ENCODE measurements around the gene TBC1D12. TPM values are rescaled to one million over a fixed set of nuclear protein-coding genes. Genes with fewer than 3 reads are reported as not detected.

The TBC1D12 gene
- total RNA-seq, 1 donor from 2014 or later, result 12.9 TPM

GRCh38 chr10:94443549-94443948, 41.2 kb downstream of the TBC1D12 start:
- no peak for DNase-seq (ENCODE audit: low read depth)
- H3K4me3 ChIP-seq (ENCODE audit: low read depth, low read length), result no peak overlapping the region
- TF ChIP-seq, protein P1, sequence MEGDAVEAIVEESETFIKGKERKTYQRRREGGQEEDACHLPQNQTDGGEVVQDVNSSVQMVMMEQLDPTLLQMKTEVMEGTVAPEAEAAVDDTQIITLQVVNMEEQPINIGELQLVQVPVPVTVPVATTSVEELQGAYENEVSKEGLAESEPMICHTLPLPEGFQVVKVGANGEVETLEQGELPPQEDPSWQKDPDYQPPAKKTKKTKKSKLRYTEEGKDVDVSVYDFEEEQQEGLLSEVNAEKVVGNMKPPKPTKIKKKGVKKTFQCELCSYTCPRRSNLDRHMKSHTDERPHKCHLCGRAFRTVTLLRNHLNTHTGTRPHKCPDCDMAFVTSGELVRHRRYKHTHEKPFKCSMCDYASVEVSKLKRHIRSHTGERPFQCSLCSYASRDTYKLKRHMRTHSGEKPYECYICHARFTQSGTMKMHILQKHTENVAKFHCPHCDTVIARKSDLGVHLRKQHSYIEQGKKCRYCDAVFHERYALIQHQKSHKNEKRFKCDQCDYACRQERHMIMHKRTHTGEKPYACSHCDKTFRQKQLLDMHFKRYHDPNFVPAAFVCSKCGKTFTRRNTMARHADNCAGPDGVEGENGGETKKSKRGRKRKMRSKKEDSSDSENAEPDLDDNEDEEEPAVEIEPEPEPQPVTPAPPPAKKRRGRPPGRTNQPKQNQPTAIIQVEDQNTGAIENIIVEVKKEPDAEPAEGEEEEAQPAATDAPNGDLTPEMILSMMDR (conservative IDR thresholded peaks at IDR 0.05; ENCODE audit: low read depth, low read length), result no peak

DNA sequence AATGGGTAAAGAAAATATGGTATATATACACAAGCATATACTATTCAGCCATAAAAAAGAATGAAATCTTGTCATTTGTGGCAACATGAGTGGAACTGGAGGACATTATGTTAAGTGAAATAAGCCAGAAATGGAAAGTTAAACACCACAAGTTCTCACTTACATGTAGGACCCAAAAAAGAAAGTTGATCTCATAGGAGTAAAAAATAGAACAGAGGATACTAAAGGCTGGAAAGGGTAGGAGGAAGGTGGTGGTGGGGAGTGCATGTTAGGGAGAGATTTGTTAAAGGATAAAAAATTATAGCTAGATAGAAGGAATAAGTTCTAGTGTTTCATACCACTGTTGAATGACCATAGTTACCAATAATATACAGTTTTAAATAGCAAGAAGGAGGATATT, 48.4 kb downstream of the TBC1D12 start:
- H3K4me3 ChIP-seq (ENCODE audit: low read depth, low read length), result no peak overlapping the region
- TF ChIP-seq, protein P1 (conservative IDR thresholded peaks at IDR 0.05; ENCODE audit: low read depth, low read length), result no peak
- no peak for DNase-seq (ENCODE audit: low read depth)

DNA sequence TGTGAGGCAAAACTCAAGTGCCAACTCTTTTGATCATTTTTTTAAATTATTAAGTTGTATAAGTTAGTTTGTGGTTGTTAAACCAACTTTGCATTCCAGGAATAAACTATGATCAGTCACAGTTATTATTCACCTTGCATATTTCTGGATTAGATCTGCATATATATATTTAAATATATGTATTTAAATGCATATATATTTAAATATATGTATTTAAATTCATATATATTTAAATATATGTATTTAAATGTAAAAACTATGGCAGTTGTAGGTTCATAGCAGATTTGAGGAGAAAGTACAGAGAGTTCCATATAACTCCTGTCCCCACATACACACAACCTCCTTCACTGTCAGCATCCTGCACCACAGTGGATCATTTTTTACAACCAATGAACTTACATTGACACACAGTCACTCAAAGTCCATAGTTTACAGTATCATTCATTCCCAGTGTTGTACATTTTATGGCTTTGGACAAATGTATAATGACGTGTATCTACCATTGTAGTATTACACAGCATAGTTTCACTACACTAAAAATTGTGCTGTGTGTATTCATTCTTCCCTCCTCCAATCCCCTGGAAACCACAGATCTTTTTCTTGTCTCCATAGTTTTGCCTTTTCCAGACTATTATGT, 49.7 kb downstream of the TBC1D12 start:
- no peak for DNase-seq (ENCODE audit: low read depth)
- TF ChIP-seq, protein P1 (conservative IDR thresholded peaks at IDR 0.05; ENCODE audit: low read depth, low read length), result no peak
- no peak overlapping the region for H3K4me3 ChIP-seq (ENCODE audit: low read depth, low read length)

GRCh38 chr10:94456942-94457341, 54.6 kb downstream of the TBC1D12 start:
- TF ChIP-seq, protein P1 (conservative IDR thresholded peaks at IDR 0.05; ENCODE audit: low read depth, low read length), result no peak
- no peak for DNase-seq (ENCODE audit: low read depth)
- H3K4me3 ChIP-seq (ENCODE audit: low read depth, low read length), result no peak overlapping the region

- no peak overlapping the region for H3K4me3 ChIP-seq (ENCODE audit: low read depth, low read length)
- no peak for DNase-seq (ENCODE audit: low read depth)
- TF ChIP-seq, protein P1 (conservative IDR thresholded peaks at IDR 0.05; ENCODE audit: low read depth, low read length), result no peak
These were observed 57.0 kb downstream of the TBC1D12 start for GRCh38 chr10:94459385-94459784.

DNA sequence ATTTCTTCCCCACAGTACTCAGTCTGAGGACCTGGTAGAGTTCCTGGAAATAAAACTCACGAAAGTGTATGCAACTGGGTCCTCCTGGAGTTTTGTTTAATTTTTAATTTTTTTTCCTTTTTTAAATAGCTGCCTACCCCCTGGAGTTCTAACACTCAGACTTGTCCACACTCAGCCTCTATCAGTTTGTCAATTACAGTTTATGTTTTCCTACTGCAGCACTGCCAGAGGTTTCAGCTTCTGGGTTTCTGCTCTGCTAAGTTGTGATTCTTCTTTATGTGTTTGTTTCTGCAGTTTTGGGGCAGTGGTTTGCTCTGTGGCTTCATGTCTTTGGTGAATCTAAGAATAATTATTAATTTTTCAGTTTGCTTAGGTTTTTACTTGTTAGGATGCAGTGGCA, 59.2 kb downstream of the TBC1D12 start:
- no peak for DNase-seq (ENCODE audit: low read depth)
- TF ChIP-seq, protein P1 (conservative IDR thresholded peaks at IDR 0.05; ENCODE audit: low read depth, low read length), result no peak
- no peak overlapping the region for H3K4me3 ChIP-seq (ENCODE audit: low read depth, low read length)

GRCh38 chr10:94462130-94462529, 59.8 kb downstream of the TBC1D12 start:
- H3K4me3 ChIP-seq (ENCODE audit: low read depth, low read length), result no peak overlapping the region
- TF ChIP-seq, protein P1 (conservative IDR thresholded peaks at IDR 0.05; ENCODE audit: low read depth, low read length), result no peak
- no peak for DNase-seq (ENCODE audit: low read depth)
